GM19397 (cell line): Measurements from ENCODE around the gene ALG5.

Experiments used
- ATAC-seq: cut with Tn5 transposase; IDR thresholded peaks from one replicate; pipeline ENCODE4 v1.9.1; 2021; ENCODE audit warnings: mild to moderate bottlenecking, moderate library complexity; ENCODE audit not compliant: unreplicated experiment

ALG5 gene

DNA sequence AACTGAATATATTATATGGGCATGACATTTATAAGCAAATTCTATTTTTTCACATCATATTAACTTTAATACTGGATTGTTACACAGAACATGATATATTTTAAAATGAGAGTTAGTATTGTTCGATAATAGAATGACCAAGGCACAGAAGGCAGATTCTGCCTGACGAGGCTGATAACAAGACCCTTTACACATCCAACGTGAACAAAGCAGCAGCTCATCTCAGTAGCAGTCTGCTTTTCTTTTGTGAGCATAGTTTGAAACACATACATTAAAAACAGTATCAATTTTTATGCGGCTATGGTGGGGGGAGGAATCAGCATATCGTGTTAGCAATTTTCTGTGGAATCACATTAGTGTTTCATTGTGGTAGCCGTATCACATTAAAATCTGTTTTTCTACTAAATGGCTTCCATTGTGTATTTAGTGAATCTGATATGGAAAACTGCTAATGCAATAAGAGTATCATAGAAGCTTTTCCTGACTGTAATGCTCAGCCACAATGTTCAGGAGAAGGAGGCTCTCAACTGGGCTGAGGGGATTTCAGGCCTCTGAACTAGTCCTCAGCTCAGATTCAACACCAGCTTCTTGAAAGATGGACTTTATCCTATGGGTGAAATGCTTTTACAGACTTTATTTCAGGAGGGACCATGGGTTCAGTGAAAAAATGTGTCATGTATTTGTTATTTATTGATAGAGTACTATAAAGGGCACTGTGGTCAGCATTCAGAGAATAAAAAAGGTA, 83.1 kb downstream of the ALG5 start:
- ATAC-seq, result no peak

DNA sequence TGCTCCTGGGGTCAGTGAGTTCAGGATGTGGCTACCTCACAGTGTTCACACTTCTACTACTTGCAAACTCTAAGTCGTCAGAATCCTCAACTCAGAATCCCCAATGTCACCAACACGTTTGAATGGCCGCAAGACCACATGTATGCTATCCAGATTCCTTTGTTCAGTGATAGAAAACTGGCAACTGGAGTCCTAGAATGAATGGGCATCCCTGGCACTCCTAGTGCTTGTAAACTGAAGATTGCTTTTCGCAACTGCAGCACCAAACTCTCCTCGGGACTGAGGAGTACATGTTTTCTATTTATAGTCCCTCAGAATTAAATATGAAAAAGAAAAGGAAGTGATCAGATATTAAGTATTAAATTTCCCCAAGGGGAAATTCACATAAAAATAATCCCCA, 84.0 kb downstream of the ALG5 start:
- no peak for ATAC-seq

- no peak for ATAC-seq
Observed at GRCh38 chr13:36914648-36915047, 84.5 kb downstream of the ALG5 start.

- ATAC-seq, result no peak
Observed at GRCh38 chr13:36913463-36913862, 85.7 kb downstream of the ALG5 start.

DNA sequence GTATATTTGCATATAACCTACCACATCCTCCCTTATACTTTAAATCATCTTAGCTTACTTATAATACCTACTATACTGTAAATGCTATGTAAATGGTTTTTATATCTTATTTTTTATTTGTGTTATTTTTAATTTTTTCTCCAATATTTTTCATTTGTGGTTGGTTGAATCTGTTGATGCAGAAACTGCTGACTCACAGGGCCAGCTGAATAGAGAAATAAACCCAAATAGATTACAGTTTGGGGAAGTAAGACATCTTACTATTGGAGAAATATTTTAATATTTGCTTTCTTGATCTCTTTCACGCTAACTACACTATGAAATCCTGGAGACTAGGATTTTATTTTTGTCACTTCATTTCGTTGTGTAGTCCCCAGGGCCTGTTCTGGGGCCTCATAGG, 86.2 kb downstream of the ALG5 start:
- no peak for ATAC-seq

GRCh38 chr13:36912369-36912768, 86.8 kb downstream of the ALG5 start:
- ATAC-seq, result no peak

DNA sequence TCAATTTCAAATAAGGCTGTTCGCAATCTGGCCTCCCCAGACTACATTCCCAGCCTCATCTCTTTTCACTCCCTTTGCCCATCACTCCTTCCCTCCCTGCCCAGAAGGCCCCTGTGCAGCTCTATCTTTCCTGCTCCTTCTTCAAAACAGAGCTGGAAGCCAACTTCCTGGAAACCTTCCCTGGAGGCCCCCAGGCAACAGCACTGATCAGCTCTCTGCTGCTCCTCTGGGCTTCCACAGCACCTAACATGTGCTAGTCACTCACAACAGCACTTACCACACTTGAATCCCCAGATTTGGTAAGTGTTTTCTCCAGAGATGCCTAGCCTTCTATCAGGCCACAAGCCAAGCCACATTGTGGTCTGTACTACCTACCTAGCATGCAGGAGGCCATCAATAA, 88.6 kb downstream of the ALG5 start:
- ATAC-seq, result no peak

- ATAC-seq, result no peak
Observed at GRCh38 chr13:36907821-36908220, 91.3 kb downstream of the ALG5 start.

DNA sequence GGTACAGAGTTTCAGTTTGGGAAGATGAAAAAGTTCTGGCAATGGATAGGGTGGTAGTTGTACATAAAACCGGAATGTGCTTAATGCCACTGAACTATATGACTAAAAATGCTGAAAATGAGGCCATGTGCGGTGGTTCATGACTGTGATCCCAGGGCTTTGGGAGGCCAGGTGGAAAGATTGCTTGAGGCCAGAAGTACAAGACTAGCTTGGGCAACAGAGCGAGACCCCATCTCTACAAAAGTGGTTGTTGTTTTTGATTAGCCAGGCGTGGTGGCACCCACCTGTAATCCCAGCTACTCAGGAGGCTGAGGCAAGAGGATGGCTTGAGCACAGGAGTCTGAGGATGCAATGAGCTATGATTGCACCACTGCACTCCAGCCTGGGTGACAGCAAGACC, 91.9 kb downstream of the ALG5 start:
- ATAC-seq, result no peak

DNA sequence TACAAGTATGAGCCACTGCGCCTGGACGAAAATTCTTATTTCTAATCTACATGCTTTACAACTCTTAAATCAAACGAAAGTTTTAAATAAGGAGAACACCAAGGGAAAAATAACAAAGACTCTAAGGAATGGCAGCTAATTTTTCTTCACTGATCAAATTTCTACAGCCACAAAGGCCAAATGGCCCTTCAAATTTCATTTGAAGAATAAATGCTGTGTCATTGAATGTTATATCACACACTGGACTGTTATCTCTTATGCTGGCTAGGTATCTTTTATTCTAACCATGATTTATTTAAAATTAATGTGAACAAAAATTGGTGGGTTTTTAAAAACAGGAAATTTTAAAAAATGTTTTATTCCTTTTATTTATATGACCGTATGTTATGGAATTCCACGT, 93.2 kb downstream of the ALG5 start:
- ATAC-seq, result no peak

DNA sequence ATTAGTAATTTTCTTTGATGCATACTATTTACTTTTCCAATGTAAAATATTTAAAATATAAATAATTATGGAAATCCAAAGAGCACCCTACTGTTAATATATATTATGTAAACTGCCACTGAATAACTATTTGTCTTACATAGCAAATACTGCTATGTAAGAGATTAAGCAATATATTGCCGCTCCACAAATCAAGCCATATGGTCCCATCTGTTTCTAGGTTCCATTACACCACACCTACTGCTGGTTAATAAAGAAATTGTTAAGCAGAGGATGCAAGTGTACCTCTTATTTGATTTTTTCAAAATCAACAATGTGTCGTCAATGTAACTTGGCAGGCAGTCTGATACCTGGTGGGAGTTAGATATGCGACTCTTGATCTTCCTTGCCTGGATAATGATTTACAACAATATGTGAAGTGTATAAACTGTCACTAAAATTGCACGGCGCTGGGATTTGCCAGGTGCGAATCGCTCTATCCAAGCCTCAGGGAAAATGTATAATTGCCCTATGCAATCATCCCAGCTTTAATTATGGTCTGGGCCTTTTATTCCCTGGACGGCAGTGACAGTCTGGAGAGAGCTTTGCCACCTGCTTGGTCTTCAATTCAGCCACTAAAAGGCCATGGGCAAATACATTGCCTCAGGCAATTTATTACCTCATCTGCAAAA, 95.1 kb downstream of the ALG5 start:
- ATAC-seq, result no peak
